GM23338 (cell line): ENCODE data around the gene FRMD3. TPM values are rescaled to one million over a fixed set of nuclear protein-coding genes. Genes with fewer than 3 reads are reported as not detected.

Experiments
- ATAC-seq: fragments of 200-7000 bp; cut with Tn5 transposase; 3 replicates; pipeline ENCODE4 v1.9.1; 2020
- DNase-seq: peaks from one replicate; pipeline ENCODE4 v3.0.0-alpha.2; 2015; ENCODE audit warnings: low spot score
- H2AFZ ChIP-seq: fragments of 200-600 bp; sonication (generic); 2 replicates; pipeline ENCODE4 v1.8.0; 2016; ENCODE audit warnings: antibody characterized with exemption, mild to moderate bottlenecking, moderate library complexity
- H3F3A ChIP-seq: fragments of 200-600 bp; sonication (generic); replicated peaks from 2 replicates; pipeline ENCODE4 v1.8.0; 2017; ENCODE audit warnings: antibody characterized with exemption, mixed run types, low read depth
- H3K27ac ChIP-seq: fragments of 200-600 bp; sonication (generic); 2 replicates; pipeline ENCODE4 v1.6.1; 2016; ENCODE audit warnings: low read depth
- H3K27me3 ChIP-seq: fragments of 200-600 bp; sonication (generic); 2 replicates; pipeline ENCODE4 v1.8.0; 2016; ENCODE audit warnings: mild to moderate bottlenecking, mixed run types, moderate library complexity; ENCODE audit not compliant: insufficient read depth
- H3K36me3 ChIP-seq: fragments of 200-600 bp; sonication (generic); 2 replicates; pipeline ENCODE4 v1.8.0; 2016; ENCODE audit warnings: mild to moderate bottlenecking; ENCODE audit not compliant: insufficient read depth
- H3K4me1 ChIP-seq: fragments of 200-600 bp; sonication (generic); 2 replicates; pipeline ENCODE4 v1.8.0; 2016; ENCODE audit warnings: mild to moderate bottlenecking, moderate library complexity; ENCODE audit not compliant: insufficient read depth
- H3K4me2 ChIP-seq: fragments of 200-600 bp; sonication (generic); 2 replicates; pipeline ENCODE4 v1.7.1; 2017; ENCODE audit warnings: mixed run types
- H3K4me3 ChIP-seq: fragments of 200-600 bp; sonication (generic); 2 replicates; pipeline ENCODE4 v1.6.1; 2016; ENCODE audit warnings: mixed run types
- H3K79me2 ChIP-seq: fragments of 200-600 bp; sonication (generic); replicated peaks from 2 replicates; pipeline ENCODE4 v1.8.0; 2017; ENCODE audit warnings: mild to moderate bottlenecking; ENCODE audit not compliant: insufficient read depth
- H3K9me2 ChIP-seq: fragments of 200-600 bp; sonication (generic); 2 replicates; pipeline ENCODE4 v1.8.0; 2017; ENCODE audit not compliant: insufficient read depth
- H4K20me1 ChIP-seq: fragments of 200-600 bp; sonication (generic); replicated peaks from 2 replicates; pipeline ENCODE4 v1.8.0; 2017; ENCODE audit warnings: mild to moderate bottlenecking; ENCODE audit not compliant: insufficient read depth
- H3K27ac Mint-ChIP-seq: 2 replicates; pipeline ENCODE4 v1.8.0; 2020; ENCODE audit warnings: inconsistent platforms, mild to moderate bottlenecking, moderate library complexity, mixed read lengths
- H3K27me3 Mint-ChIP-seq: 3 replicates; pipeline ENCODE4 v1.8.0; 2022; ENCODE audit warnings: low read depth, mild to moderate bottlenecking, moderate library complexity, mixed read lengths, inconsistent platforms; ENCODE audit not compliant: insufficient read depth, poor library complexity
- H3K36me3 Mint-ChIP-seq: 3 replicates; pipeline ENCODE4 v1.8.0; 2021; ENCODE audit warnings: low read depth, mild to moderate bottlenecking, inconsistent platforms, moderate library complexity, mixed read lengths
- H3K4me1 Mint-ChIP-seq: 3 replicates; pipeline ENCODE4 v1.8.0; 2020; ENCODE audit warnings: mild to moderate bottlenecking, inconsistent platforms, mixed read lengths
- H3K4me3 Mint-ChIP-seq: 3 replicates; pipeline ENCODE4 v1.8.0; 2021; ENCODE audit warnings: moderate library complexity, mild to moderate bottlenecking, inconsistent platforms, mixed read lengths
- H3K9me3 Mint-ChIP-seq: 3 replicates; pipeline ENCODE4 v1.8.0; 2020; ENCODE audit warnings: moderate library complexity, mild to moderate bottlenecking, inconsistent platforms, mixed read lengths
- CREB1 ChIP-seq: fragments of 250-450 bp; sonication (Bioruptor Pico); IDR thresholded peaks from 2 replicates; pipeline ENCODE4 v1.5.0; 2020; ENCODE audit warnings: low read depth, mild to moderate bottlenecking, moderate library complexity
- CTCF ChIP-seq, 2 experiments: fragments of 200-600 bp in 1 of 2; sonication (generic) in 1 of 2; conservative IDR thresholded peaks; 2 replicates each; pipeline versions ENCODE4 v1.5.1 to v1.6.1; 2016 to 2017; ENCODE audit warnings: antibody characterized with exemption in 2 of 2, low read depth in 2 of 2, mild to moderate bottlenecking in 2 of 2, moderate library complexity in 1 of 2
- ETS1 ChIP-seq: IDR thresholded peaks from 2 replicates; pipeline ENCODE4 v1.6.1; 2016; ENCODE audit warnings: antibody characterized with exemption
- EZH2phosphoT487 ChIP-seq: fragments of 200-600 bp; sonication (generic); IDR thresholded peaks from one replicate; pipeline ENCODE4 v1.8.1; 2018; ENCODE audit warnings: antibody characterized with exemption; ENCODE audit not compliant: unreplicated experiment
- JUNB ChIP-seq: IDR thresholded peaks from one replicate; pipeline ENCODE4 v1.6.1; 2016; ENCODE audit warnings: antibody characterized with exemption; ENCODE audit not compliant: unreplicated experiment
- ZNF114 ChIP-seq: fragments of 250-450 bp; sonication (Bioruptor Pico); IDR thresholded peaks from 2 replicates; pipeline ENCODE4 v1.5.0; 2020; ENCODE audit warnings: mild to moderate bottlenecking, moderate library complexity
- ZNF331 ChIP-seq: fragments of 250-450 bp; sonication (Bioruptor Pico); IDR thresholded peaks from 2 replicates; pipeline ENCODE4 v1.5.0; 2020; ENCODE audit warnings: low read depth, mild to moderate bottlenecking, moderate library complexity
- ZNF462 ChIP-seq: fragments of 250-450 bp; sonication (Bioruptor Pico); IDR thresholded peaks from 2 replicates; pipeline ENCODE4 v1.5.0; 2020; ENCODE audit warnings: mild to moderate bottlenecking, moderate library complexity
- polyA plus RNA-seq: library from polyadenylated mRNA; unstranded; fragments of >200 nt; fragmentation: Nextera tagmentation; extraction: Ambion mirVana; gene quantifications from 2 replicates; pipeline ENCODE4 v1.2.1, GENCODE V29; 2016
- total RNA-seq: library from RNA; depleted of rRNA; stranded (reverse); fragments of >200 nt; shearing (Covaris generic); gene quantifications from 2 replicates; pipeline ENCODE4 v1.2.3, GENCODE V29; 2014

FRMD3 gene
- total and polyA plus RNA-seq, 2 experiments from 2014 or later, result 0.47 to 1.2 TPM

GRCh38 chr9:83538890-83539238 is 663 bp upstream of the FRMD3 start:
- Mint-ChIP-seq H3K4me1 (peaks cover 19% of the 10 kb centered on the region), H3K27ac (no peak overlapping the region), H3K9me3 (no peaks in the 10 kb centered on the region; the same call in 1 of the 3 replicates), H3K36me3 (no peaks in the 10 kb centered on the region), H3K27me3 (peaks cover 40% of the 10 kb centered on the region), H3K4me3 (peak overlapping the region; percentile 75)
- H3K27ac ChIP-seq, result no peak overlapping the region
- peak overlapping the region; percentile 95 for H3K4me2 ChIP-seq
- TF ChIP-seq CTCF (conservative IDR thresholded peaks at IDR 0.05; ENCODE audit: low read depth in 2 of 2) (no peak), CREB1 (CRISPR knock-in tag) (no peak), EZH2phosphoT487 (no peak), ZNF114 (no peak), ETS1 (no peak), ZNF462 (CRISPR knock-in tag) (no peak), JUNB (no peak), ZNF331 (CRISPR knock-in tag) (no peak)
- H4K20me1 ChIP-seq, result 0 out of 2 replicates have a peak, but pooled peaks cover 4% of the 10 kb centered on the region
- H2AFZ ChIP-seq, result peak overlapping the region; percentile 92; the same call in 1 of the 2 replicates
- H3K4me3 ChIP-seq, result peak overlapping the region; percentile 73
- DNase-seq, result peak; percentile 38
- H3K79me2 ChIP-seq, result no peaks in the 10 kb centered on the region
- no peaks in the 10 kb centered on the region for H3F3A ChIP-seq
- peaks cover 66% of the 10 kb centered on the region for H3K27me3 ChIP-seq
- H3K9me2 ChIP-seq, result no peaks in the 10 kb centered on the region
- no peak; the same call in 1 of the 3 replicates for ATAC-seq
- peaks cover 12% of the 10 kb centered on the region; the same call in 1 of the 2 replicates for H3K4me1 ChIP-seq
- no peaks in the 10 kb centered on the region for H3K36me3 ChIP-seq
